Endothelial cell of umbilical vein (primary cell): ENCODE results near the gene TPSG1. TPM values are rescaled to one million over a fixed set of nuclear protein-coding genes. Genes with fewer than 3 reads are reported as not detected.

Experiments used
- BruUV-seq: library from RNA; stranded (reverse); fragments of 400-500 nt; replicated peaks from 2 replicates; lab custom pipeline; 2021; lab: Mats Ljungman, UMichigan
- CTCF ChIA-PET: fragments of 300-600, 350-600 bp; sonication (Branson Sonifier 250); formaldehyde crosslinking; loops from one replicate; lab custom pipeline; 2021; ENCODE audit warnings: antibody characterized with exemption, inconsistent platforms; lab: Charles Lee
- POLR2A ChIA-PET: fragments of 300-600, 350-600 bp; sonication (Branson Sonifier 250); formaldehyde crosslinking; loops from one replicate; lab custom pipeline; 2021; ENCODE audit warnings: antibody characterized with exemption, inconsistent platforms; lab: Charles Lee
- DNase-seq: peaks from one replicate; pipeline ENCODE4 v3.0.0-alpha.2; 2011; ENCODE audit warnings: low read depth, low spot score
- FAIRE-seq: peaks from 2 replicates; lab custom pipeline; 2011; peaks lifted over from hg19 to GRCh38; lab: Jason Lieb, UNC
- H2AFZ ChIP-seq: 2 replicates; pipeline ENCODE4 v1.6.0; 2012; ENCODE audit warnings: low read depth, low read length, control low read depth, inconsistent platforms
- H3K27ac ChIP-seq: 2 replicates; pipeline ENCODE4 v1.5.1; 2011; ENCODE audit warnings: low read depth, mild to moderate bottlenecking, control low read depth, low read length, moderate library complexity; ENCODE audit not compliant: insufficient read depth
- H3K27me3 ChIP-seq, 2 experiments: 2 replicates each; pipeline versions ENCODE4 v1.6.0 to v1.6.1; 2011; ENCODE audit warnings: low read length in 2 of 2, mixed read lengths in 1 of 2; ENCODE audit not compliant: control insufficient read depth in 2 of 2, insufficient read depth in 2 of 2
- H3K36me3 ChIP-seq, 2 experiments: 2 replicates in 1 of 2; 3 replicates in 1 of 2; pipeline ENCODE4 v1.5.1; 2011; ENCODE audit warnings: low read length in 2 of 2, mild to moderate bottlenecking in 1 of 2, moderate library complexity in 1 of 2; ENCODE audit not compliant: control insufficient read depth in 2 of 2, insufficient read depth in 2 of 2; ENCODE audit errors: extremely low read depth in 1 of 2
- H3K4me1 ChIP-seq: 3 replicates; pipeline ENCODE4 v1.5.1; 2011; ENCODE audit warnings: mild to moderate bottlenecking, low read length; ENCODE audit not compliant: control insufficient read depth, insufficient read depth; ENCODE audit errors: extremely low read depth
- H3K4me2 ChIP-seq: 2 replicates; pipeline ENCODE4 v1.6.1; 2011; ENCODE audit warnings: low read length, control low read depth, mixed read lengths; ENCODE audit not compliant: insufficient read depth
- H3K4me3 ChIP-seq, 3 experiments: fragments of 200-600 bp in 1 of 3; sonication (generic), shearing (Covaris generic) in 1 of 3; replicated peaks in 1 of 3; 2 replicates each; pipeline ENCODE4 v1.5.1; 2011 to 2016; ENCODE audit warnings: control low read depth in 3 of 3, low read length in 3 of 3, mild to moderate bottlenecking in 2 of 3, inconsistent platforms in 1 of 3, low read depth in 1 of 3, moderate library complexity in 1 of 3; ENCODE audit not compliant: insufficient read depth in 1 of 3
- H3K79me2 ChIP-seq: 2 replicates; pipeline ENCODE4 v1.6.0; 2012; ENCODE audit warnings: low read length, inconsistent platforms; ENCODE audit not compliant: control insufficient read depth, insufficient read depth
- H3K9ac ChIP-seq: replicated peaks from 2 replicates; pipeline ENCODE3; 2011; ENCODE audit warnings: low read length, control low read depth; ENCODE audit not compliant: insufficient read depth; ENCODE audit errors: extremely low read depth
- H3K9me1 ChIP-seq: replicated peaks from 3 replicates; pipeline ENCODE4 v1.6.0; 2011; ENCODE audit warnings: mild to moderate bottlenecking, low read length; ENCODE audit not compliant: control insufficient read depth, insufficient read depth; ENCODE audit errors: extremely low read depth
- H3K9me3 ChIP-seq: replicated peaks from 2 replicates; pipeline ENCODE4 v1.5.1; 2012; ENCODE audit warnings: low read length, inconsistent platforms; ENCODE audit not compliant: control insufficient read depth, insufficient read depth
- H4K20me1 ChIP-seq: replicated peaks from 2 replicates; pipeline ENCODE3; 2011; ENCODE audit warnings: mild to moderate bottlenecking, low read length; ENCODE audit not compliant: control insufficient read depth, insufficient read depth; ENCODE audit errors: extremely low read depth
- MAX ChIP-seq: IDR thresholded peaks from 2 replicates; pipeline ENCODE4 v1.6.1; 2011; ENCODE audit not compliant: insufficient read depth, insufficient read length
- POLR2A ChIP-seq: IDR thresholded peaks from 2 replicates; pipeline ENCODE4 v1.6.1; 2012; ENCODE audit warnings: low read depth, mild to moderate bottlenecking, control low read depth, low read length
- dilution Hi-C: fragments of 300-500 bp; cut with MboI; formaldehyde crosslinking; loops from one replicate; pipeline ENCODE4 v1.15.0; 2019; ENCODE audit warnings: low sequenced_read_pairs; ENCODE audit not compliant: extremely low pct_ligation_motif_present
- intact Hi-C: fragments of 100-400 bp; cut with micrococcal nuclease; formaldehyde crosslinking; loops from one replicate; pipeline ENCODE4 v1.10.0; 2022
- polyA plus RNA-seq, 4 experiments: library from polyadenylated mRNA; depleted of rRNA in 3 of 4; stranded (reverse) in 3 of 4; unstranded in 1 of 4; fragments of >200 nt; gene quantifications; 2 replicates each; pipeline versions ENCODE4 v1.2.1 to v1.2.3, GENCODE V29; 2011 to 2012; ENCODE audit warnings: missing spikeins in 1 of 4
- total RNA-seq: library from RNA; stranded (reverse); gene quantifications from 2 replicates; pipeline ENCODE4 v1.2.3, GENCODE V29; 2021

The TPSG1 gene
- total and polyA plus RNA-seq, 2 donors (not counting 3 experiments of a cell fraction or from before 2014, with no cell fraction given), result not detected

DNA sequence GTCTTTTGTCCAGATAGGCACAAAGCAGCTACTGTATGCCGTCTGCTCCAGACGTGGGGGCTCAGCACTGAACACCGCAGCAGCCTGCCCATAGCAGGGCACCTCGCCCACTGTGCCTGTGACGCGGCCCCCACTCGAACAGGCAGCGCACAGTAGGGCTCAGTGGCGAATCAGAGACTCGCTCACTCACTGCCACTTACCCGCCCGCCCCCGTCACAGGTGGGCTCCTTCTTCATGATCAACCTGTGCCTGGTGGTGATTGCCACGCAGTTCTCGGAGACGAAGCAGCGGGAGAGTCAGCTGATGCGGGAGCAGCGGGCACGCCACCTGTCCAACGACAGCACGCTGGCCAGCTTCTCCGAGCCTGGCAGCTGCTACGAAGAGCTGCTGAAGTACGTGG, 23.6 kb downstream of the TPSG1 start:
- Histone ChIP-seq H3K9me3 (no peaks in the 10 kb centered on the region), H3K27me3 (no peaks in the 10 kb centered on the region), H4K20me1 (no peaks in the 10 kb centered on the region), H3K9me1 (no peaks in the 10 kb centered on the region), H2AFZ (no peak overlapping the region), H3K79me2 (no peaks in the 10 kb centered on the region), H3K27ac (no peak overlapping the region), H3K4me3 (no peak overlapping the region), H3K36me3 (no peaks in the 10 kb centered on the region), H3K4me2 (no peak overlapping the region), H3K9ac (no peak overlapping the region), H3K4me1 (no peaks in the 10 kb centered on the region)
- FAIRE-seq, result no peak
- no TSS peak for BruUV-seq
- CTCF ChIA-PET, result no interaction called here
- POLR2A ChIA-PET, result no interaction called here
- intact Hi-C loops (no loop called here), dilution Hi-C loops (no loop called here)
- TF ChIP-seq POLR2A, result no peak
- DNase-seq, result no peak

DNA sequence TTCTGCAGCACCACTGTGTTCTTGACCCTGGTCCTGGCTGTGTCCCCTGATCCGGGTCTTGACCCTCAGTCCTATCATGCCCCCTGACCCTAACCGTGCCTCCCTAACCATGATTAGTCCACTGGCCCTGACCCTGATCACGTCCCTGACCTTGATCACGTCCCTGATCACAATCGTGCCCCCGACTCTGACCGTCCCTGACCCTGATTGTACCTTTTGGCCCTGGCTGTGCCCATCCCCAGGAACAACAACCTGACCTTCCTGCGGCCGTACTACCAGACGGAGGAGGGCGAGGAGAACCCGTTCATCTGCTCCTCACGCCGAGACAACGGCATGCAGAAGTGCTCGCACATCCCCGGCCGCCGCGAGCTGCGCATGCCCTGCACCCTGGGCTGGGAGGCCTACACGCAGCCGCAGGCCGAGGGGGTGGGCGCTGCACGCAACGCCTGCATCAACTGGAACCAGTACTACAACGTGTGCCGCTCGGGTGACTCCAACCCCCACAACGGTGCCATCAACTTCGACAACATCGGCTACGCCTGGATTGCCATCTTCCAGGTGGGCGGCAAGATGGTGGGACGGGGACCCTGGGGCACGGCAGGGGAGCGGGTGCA, 24.9 kb downstream of the TPSG1 start:
- CTCF ChIA-PET, result no interaction called here

More for the DNA sequence above, 24.9 kb downstream of the TPSG1 start:
- POLR2A ChIA-PET, result no interaction called here
- Histone ChIP-seq H4K20me1 (no peaks in the 10 kb centered on the region), H3K4me3 (no peak overlapping the region), H3K27me3 (no peaks in the 10 kb centered on the region), H3K9ac (no peak overlapping the region), H3K36me3 (no peaks in the 10 kb centered on the region), H3K4me1 (no peaks in the 10 kb centered on the region), H2AFZ (no peak overlapping the region), H3K79me2 (no peaks in the 10 kb centered on the region), H3K27ac (no peak overlapping the region), H3K9me1 (no peaks in the 10 kb centered on the region), H3K4me2 (no peak overlapping the region), H3K9me3 (no peaks in the 10 kb centered on the region)
- dilution Hi-C loops, result no loop called here
- intact Hi-C loops, result no loop called here
- DNase-seq, result no peak
- no peak for FAIRE-seq
- TF ChIP-seq MAX, result no peak
- BruUV-seq, result no TSS peak
